GM18907 (cell line): ENCODE results near the gene ZMYM5.
A peak's percentile ranks its signal among the peaks of the same experiment; 100 is the strongest.
"Not testable (repeated sequence)": the region's sequence is repeated elsewhere in the genome, so short reads cannot be mapped to it uniquely, and the experiment has no call there.

Source experiments
- ATAC-seq: cut with Tn5 transposase; IDR thresholded peaks from one replicate; pipeline ENCODE4 v1.9.1; 2021; ENCODE audit warnings: mild to moderate bottlenecking, moderate library complexity; ENCODE audit not compliant: unreplicated experiment

ZMYM5 gene

DNA sequence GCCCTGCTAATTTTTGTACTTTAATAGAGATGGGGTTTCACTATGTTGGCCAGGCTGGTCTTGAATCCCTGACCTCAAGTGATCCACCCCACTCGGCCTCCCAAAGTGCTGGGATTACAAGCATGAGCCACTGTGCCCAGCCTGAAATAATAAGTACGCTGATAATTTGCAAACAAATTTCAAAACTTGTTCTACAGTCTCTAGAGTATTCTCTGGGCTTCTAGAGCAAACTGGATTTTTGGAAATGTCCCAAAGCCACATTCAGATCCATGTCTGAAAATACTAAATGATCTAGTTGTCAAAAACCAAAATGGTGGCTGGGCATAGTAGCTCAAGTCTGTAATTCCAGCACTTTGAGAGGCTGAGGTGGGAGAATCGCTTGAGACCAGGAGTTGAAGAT is 40.8 kb downstream of the ZMYM5 start:
- ATAC-seq: no peak

- ATAC-seq: no peak
Observed at GRCh38 chr13:19818223-19818842, 45.1 kb downstream of the ZMYM5 start.

DNA sequence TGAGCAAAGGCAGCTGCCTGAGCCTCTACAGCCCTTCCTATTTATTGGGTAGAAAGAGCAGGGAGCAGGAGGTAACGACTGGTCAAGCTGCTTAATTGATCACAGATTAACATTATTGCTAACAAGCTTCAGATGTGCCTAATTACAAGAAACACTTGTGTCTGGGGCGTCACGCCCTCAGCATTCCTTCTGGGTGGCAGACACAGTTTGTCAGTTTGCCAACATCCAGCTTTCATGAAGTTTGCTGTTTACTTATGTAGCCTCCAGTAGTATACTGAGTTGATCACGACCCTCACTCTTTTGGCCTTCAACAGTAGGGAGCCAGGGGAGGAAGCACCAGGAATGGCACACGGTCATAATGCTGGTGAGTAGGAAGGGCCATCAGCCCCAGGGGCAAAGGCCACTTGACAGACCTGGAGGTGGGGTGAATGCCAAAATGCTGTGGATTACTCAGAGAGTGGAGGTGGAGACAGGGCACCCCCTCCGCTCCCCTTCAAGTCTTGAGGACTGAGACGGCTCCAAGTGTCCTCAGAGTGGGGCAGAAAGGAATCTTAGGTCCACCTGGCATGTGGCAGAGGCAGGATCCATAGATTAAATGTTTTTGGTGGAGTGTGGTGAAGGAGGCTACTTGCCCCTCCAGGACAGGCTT is 45.8 kb downstream of the ZMYM5 start:
- no peak for ATAC-seq

DNA sequence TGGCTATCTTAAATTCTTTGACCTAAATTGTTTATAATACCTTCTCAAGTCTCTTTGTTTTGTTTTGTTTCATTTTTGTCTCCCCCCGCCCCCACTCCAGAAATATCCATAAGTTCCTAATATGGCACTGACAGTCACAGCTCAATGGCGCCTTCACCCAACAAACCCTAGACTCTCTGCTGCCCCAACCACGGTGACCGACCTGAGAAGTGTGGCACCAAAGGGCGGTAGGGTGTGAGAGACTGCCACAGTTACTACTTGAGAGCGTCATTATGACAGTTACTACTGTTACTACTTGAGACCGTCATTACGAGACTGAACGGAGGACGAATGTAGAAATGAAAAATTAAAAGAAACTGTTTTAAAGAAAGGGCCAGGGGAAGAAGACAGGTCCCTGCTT is 46.3 kb downstream of the ZMYM5 start:
- ATAC-seq: no peak

DNA sequence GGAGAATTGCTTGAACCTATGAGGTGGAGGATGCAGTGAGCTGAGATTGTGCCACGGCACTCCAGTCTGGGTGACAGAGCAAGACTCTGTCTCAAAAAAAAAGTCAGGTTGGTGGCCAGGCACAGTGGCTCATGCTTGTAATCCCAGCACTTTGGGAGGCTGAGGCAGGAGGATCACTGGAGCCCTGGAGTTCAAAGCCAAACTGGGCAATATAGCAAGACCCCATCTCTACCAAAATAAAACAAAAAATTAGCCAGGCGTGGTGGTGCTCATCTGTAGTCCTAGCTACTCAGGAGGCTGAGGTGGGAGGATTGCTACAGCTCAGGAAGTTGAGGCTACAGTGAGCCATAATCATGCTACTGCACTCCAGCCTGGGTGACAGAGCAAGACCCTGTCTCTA is 47.6 kb downstream of the ZMYM5 start:
- not testable (repeated sequence) for ATAC-seq

GRCh38 chr13:19810996-19811881 is 52.2 kb downstream of the ZMYM5 start:
- no peak for ATAC-seq

DNA sequence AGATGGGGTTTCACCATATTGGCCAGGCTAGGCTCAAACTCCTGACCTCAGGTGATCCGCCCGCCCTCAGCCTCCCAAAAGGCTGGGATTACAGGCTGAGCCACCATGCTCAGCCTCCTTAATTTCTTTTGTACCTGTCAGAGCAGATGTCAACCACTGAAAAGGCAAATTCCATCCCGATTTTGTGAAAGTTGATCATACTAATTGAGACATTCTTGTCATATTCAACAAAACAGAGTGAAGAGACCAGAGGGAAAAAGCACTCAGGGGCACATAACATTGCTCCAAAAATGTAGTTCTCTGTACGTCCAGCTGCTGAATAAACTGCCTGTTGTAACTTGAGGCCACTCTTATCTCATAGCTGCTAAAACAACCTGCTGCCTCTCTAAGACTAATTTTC is 53.3 kb downstream of the ZMYM5 start:
- no peak for ATAC-seq

- ATAC-seq: no peak
Observed at GRCh38 chr13:19805765-19806164, 57.7 kb downstream of the ZMYM5 start.

GRCh38 chr13:19795956-19796355 is 67.5 kb downstream of the ZMYM5 start:
- no peak for ATAC-seq

DNA sequence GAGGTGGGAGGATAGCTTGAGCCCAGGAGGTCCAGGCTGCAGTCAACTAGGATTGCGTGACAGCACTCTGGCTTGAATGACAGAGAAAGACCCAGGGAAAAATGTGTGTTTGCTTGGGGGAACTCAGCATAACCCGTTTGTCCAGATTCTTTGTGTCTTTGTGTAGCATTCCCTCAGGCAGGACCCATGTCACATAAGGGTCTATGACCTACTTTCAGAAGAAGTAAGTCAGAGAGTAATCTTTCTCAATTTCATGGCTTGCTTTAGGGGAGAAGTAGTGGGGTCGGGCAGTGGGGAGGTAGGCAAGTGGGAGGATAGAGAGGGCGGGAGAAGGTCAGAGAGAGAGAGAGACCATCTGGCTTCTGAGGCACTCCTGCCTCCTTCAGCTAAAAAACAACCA is 68.8 kb downstream of the ZMYM5 start:
- no peak for ATAC-seq

DNA sequence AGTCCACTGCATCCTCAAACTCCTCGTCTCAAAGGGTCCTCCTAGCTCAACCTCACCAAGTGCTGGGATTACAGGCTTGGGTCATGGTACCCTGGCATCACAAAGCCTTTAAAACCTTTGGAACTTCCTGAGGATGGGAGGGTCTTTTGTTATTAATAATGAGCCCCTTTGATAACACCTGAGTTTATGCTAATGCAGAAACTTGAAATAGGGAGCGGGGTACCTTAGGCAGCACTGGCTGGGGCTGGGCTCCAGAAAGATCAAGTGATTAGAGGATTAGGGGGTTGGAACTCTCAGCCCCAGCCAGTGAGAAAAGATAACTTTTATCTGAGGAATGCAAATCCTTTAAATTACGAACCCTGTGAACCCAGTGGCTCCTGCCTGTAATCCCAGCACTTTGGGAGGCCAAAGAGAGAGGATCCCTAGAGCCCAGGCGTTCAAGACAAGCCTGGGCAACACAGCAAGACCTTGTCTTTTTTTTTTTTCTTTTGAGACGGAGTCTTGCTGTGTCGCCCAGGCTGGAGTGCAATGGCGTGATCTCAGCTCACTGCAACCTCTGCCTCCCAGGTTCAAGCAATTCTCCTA is 71.4 kb downstream of the ZMYM5 start:
- ATAC-seq: no peak

DNA sequence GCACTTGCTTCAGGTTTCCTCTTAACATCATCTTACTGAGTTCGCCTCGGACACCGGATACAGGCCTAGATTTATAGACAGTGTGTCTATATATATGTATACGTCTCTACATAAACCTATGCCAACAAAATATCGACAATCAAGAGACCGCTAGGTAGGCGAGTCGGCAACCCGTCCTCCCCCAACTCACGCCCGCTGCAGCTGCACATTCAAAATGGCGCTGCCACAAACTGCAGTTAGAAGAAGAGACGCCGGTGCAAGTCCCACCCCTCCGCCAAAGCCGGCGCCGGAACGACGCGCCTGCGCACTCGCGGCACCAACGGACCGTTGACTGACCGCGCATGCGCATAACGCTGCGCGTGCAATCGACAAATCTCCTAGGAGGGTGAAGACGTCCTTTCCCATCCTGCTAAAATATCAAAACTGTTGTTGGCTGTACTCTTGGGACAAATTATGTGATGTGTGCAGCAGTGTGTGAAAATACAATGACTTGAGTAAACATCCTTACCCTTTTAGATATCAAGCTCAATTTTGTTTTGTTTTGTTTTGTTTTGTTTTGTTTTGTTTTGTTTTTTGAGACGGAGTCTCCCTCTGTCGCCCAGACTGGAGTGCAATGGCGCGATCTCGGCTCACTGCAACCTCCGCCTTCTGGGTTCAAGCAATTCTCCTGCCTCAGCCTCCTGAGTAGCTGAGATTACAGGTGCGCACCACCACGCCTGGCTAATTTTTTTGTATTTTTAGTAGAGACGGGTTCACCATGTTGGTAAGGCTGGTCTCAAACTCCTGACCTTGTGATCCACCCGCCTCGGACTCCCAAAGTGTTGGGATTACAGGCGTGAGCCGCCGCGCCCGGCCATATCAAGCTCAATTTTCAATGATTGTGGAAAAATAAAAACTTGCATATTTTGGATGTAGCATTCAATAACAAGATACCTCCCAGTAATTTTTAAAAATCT is 80.4 kb downstream of the ZMYM5 start, which contains the start of gene PSPC1:
TSS of gene PSPC1 (minus strand) at position 219 of the 956 bp plus-strand sequence. CDS start at position 31, 188 bp downstream.
- peak; percentile 94 for ATAC-seq

- peak; percentile 50 for ATAC-seq
Observed at GRCh38 chr13:19782049-19782726, 81.3 kb downstream of the ZMYM5 start.

- ATAC-seq: no peak
Observed at GRCh38 chr13:19781526-19781925, 81.9 kb downstream of the ZMYM5 start.

- ATAC-seq: not testable (repeated sequence)
Observed at GRCh38 chr13:19780753-19781418, 82.6 kb downstream of the ZMYM5 start.
